H1 (cell line): ENCODE data around the gene GDPGP1.

Source experiments
- ATF3 ChIP-seq: IDR thresholded peaks from 2 replicates; pipeline ENCODE4 v1.6.1; 2011; ENCODE audit warnings: low read depth, mild to moderate bottlenecking, low read length; ENCODE audit not compliant: insufficient read depth
- CBX5 ChIP-seq: fragments of 300-800, 300-1000 bp; sonication (generic); IDR thresholded peaks from 2 replicates; pipeline ENCODE4 v1.7.1; 2016; ENCODE audit warnings: antibody characterized with exemption, low read length, low read depth
- CHD7 ChIP-seq: fragments of 300-600 bp; sonication (generic); IDR thresholded peaks from 2 replicates; pipeline ENCODE4 v1.7.1; 2012; ENCODE audit warnings: low read length, moderate library complexity, mild to moderate bottlenecking, inconsistent platforms; ENCODE audit not compliant: insufficient replicate concordance
- EZH2 ChIP-seq: fragments of 200-600 bp; sonication (generic); IDR thresholded peaks from 2 replicates; pipeline ENCODE4 v1.7.1; 2012; ENCODE audit warnings: low read depth, mild to moderate bottlenecking, moderate library complexity, low read length, inconsistent platforms; ENCODE audit not compliant: severe bottlenecking
- POLR2A ChIP-seq, 2 experiments: IDR thresholded peaks; 1 replicate in 1 of 2; 2 replicates in 1 of 2; pipeline ENCODE4 v1.6.1; 2011; ENCODE audit warnings: low read depth in 2 of 2, low read length in 2 of 2, mild to moderate bottlenecking in 2 of 2; ENCODE audit errors: control extremely low read depth in 1 of 2
- RNF2 ChIP-seq: fragments of 200-900, 300-1000 bp; sonication (generic); IDR thresholded peaks from 2 replicates; pipeline ENCODE4 v1.7.1; 2016; ENCODE audit warnings: borderline replicate concordance, low read depth, mild to moderate bottlenecking, antibody characterized with exemption, low read length; ENCODE audit not compliant: poor library complexity, severe bottlenecking; ENCODE audit errors: missing control alignments
- SIN3A ChIP-seq, 2 experiments: IDR thresholded peaks in 1 of 2; conservative IDR thresholded peaks in 1 of 2; 2 replicates each; pipeline ENCODE4 v1.6.1; 2011 to 2012; ENCODE audit warnings: low read length in 2 of 2, improper control_type of control experiment in 1 of 2, low read depth in 1 of 2, mild to moderate bottlenecking in 1 of 2
- TAF1 ChIP-seq: IDR thresholded peaks from 2 replicates; pipeline ENCODE4 v1.6.1; 2011; ENCODE audit warnings: mild to moderate bottlenecking, low read depth, low read length
- YY1 ChIP-seq: IDR thresholded peaks from 2 replicates; pipeline ENCODE4 v1.6.1; 2011; ENCODE audit warnings: low read depth, mild to moderate bottlenecking, low read length
- ZNF274 ChIP-seq: IDR thresholded peaks from 2 replicates; pipeline ENCODE4 v1.7.0; 2012; ENCODE audit warnings: low read length, borderline replicate concordance; ENCODE audit errors: extremely low read depth
- TF ChIP-seq, protein P1 (sequence below), 3 experiments: IDR thresholded peaks; 1 replicate in 2 of 3; 2 replicates in 1 of 3; pipeline versions ENCODE4 v1.5.1 to v1.6.1; 2011; ENCODE audit warnings: low read length in 3 of 3, mild to moderate bottlenecking in 3 of 3, inconsistent platforms in 2 of 3, low read depth in 1 of 3, moderate library complexity in 1 of 3; ENCODE audit not compliant: insufficient read depth in 1 of 3; ENCODE audit errors: control extremely low read depth in 1 of 3

DNA sequence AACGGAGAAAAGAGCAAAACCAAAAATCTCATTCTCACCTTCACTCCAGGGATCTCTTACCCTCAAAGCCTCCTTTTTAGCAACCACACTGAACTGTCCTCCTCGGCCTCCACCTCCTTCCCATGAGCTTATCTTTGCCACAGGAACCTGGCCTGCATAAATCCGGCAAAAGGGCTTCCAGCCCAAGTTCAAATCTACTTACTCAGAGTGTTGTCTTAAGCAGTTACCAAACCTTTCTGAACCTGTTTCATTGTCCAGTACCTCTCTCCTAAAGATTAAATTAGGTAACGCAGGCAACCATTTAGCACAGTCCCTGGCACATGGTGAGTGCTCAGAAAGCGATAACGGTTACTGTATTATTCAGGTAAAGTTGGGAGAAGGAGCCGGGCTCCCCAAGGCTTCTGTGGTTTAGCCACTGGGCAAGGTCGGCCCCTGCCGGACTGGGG is 1.0 kb upstream of the GDPGP1 start:
- TF ChIP-seq TAF1: no peak
- no peak for TF ChIP-seq SIN3A (conservative IDR thresholded peaks at IDR 0.05 in 1 of 2, IDR thresholded peaks at IDR 0.05 in 1 of 2; ENCODE audit: low read depth in 1 of 2, low read length in 2 of 2)
- no peak for TF ChIP-seq RNF2
- TF ChIP-seq, protein P1, sequence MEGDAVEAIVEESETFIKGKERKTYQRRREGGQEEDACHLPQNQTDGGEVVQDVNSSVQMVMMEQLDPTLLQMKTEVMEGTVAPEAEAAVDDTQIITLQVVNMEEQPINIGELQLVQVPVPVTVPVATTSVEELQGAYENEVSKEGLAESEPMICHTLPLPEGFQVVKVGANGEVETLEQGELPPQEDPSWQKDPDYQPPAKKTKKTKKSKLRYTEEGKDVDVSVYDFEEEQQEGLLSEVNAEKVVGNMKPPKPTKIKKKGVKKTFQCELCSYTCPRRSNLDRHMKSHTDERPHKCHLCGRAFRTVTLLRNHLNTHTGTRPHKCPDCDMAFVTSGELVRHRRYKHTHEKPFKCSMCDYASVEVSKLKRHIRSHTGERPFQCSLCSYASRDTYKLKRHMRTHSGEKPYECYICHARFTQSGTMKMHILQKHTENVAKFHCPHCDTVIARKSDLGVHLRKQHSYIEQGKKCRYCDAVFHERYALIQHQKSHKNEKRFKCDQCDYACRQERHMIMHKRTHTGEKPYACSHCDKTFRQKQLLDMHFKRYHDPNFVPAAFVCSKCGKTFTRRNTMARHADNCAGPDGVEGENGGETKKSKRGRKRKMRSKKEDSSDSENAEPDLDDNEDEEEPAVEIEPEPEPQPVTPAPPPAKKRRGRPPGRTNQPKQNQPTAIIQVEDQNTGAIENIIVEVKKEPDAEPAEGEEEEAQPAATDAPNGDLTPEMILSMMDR (IDR thresholded peaks at IDR 0.05; ENCODE audit: control extremely low read depth in 1 of 3, insufficient read depth in 1 of 3, low read depth in 1 of 3, low read length in 3 of 3): peak; percentile 71 to 76 (median 71)
- no peak for TF ChIP-seq POLR2A (IDR thresholded peaks at IDR 0.05; ENCODE audit: control extremely low read depth in 1 of 2, low read depth in 2 of 2, low read length in 2 of 2)
- TF ChIP-seq EZH2: no peak
- no peak for TF ChIP-seq CBX5
- no peak for TF ChIP-seq YY1
- TF ChIP-seq CHD7: no peak
- TF ChIP-seq ATF3: no peak
- no peak for TF ChIP-seq ZNF274
